Type B pancreatic cell (in vitro differentiated cells): ENCODE measurements around the gene CIPC. TPM values are rescaled to one million over a fixed set of nuclear protein-coding genes. Genes with fewer than 3 reads are reported as not detected.

Experiments
- DNase-seq: peaks from one replicate; pipeline ENCODE4 v3.0.0; 2021; ENCODE audit warnings: mixed read lengths; ENCODE audit not compliant: unreplicated experiment; ENCODE audit errors: extremely low spot score
- H3K27ac Mint-ChIP-seq: 2 replicates; pipeline ENCODE4 v1.8.0; 2021; ENCODE audit warnings: mild to moderate bottlenecking, mixed read lengths
- H3K27me3 Mint-ChIP-seq: 2 replicates; pipeline ENCODE4 v1.8.0; 2021; ENCODE audit warnings: mixed read lengths
- H3K36me3 Mint-ChIP-seq: 2 replicates; pipeline ENCODE4 v1.8.0; 2021; ENCODE audit warnings: mixed read lengths
- H3K4me1 Mint-ChIP-seq: one replicate; pipeline ENCODE4 v1.8.0; 2021; ENCODE audit warnings: mixed read lengths; ENCODE audit not compliant: unreplicated experiment
- H3K4me3 Mint-ChIP-seq: 2 replicates; pipeline ENCODE4 v1.8.0; 2021; ENCODE audit warnings: mild to moderate bottlenecking, mixed read lengths
- H3K9me3 Mint-ChIP-seq: 2 replicates; pipeline ENCODE4 v1.8.0; 2021; ENCODE audit warnings: mixed read lengths
- CTCF ChIP-seq: fragments of 200-600 bp; sonication (generic); conservative IDR thresholded peaks from 2 replicates; pipeline ENCODE4 v1.5.0; 2021; ENCODE audit warnings: antibody characterized with exemption, mild to moderate bottlenecking
- total RNA-seq: library from RNA; stranded (reverse); gene quantifications from 2 replicates; pipeline ENCODE4 v1.2.1, GENCODE V29; 2021; ENCODE audit warnings: low replicate concordance

Gene CIPC
- total RNA-seq, 1 donor from 2014 or later: 27.2 TPM

- Mint-ChIP-seq H3K27ac (peak overlapping the region; percentile 98), H3K4me1 (peaks cover 30% of the 10 kb centered on the region), H3K27me3 (no peaks in the 10 kb centered on the region), H3K9me3 (no peaks in the 10 kb centered on the region), H3K36me3 (peaks cover 25% of the 10 kb centered on the region), H3K4me3 (peak overlapping the region; percentile 42)
- DNase-seq: no peak
- no peak for TF ChIP-seq CTCF
These were observed 11.6 kb downstream of the CIPC start for GRCh38 chr14:77109656-77110055.

GRCh38 chr14:77110286-77110685 is 12.2 kb downstream of the CIPC start:
- peaks cover 26% of the 10 kb centered on the region for H3K36me3 Mint-ChIP-seq
- H3K4me3 Mint-ChIP-seq: peak overlapping the region; percentile 42
- H3K27ac Mint-ChIP-seq: peak overlapping the region; percentile 98
- no peak for TF ChIP-seq CTCF
- peaks cover 24% of the 10 kb centered on the region for H3K4me1 Mint-ChIP-seq
- H3K9me3 Mint-ChIP-seq: no peaks in the 10 kb centered on the region
- DNase-seq: no peak
- no peaks in the 10 kb centered on the region for H3K27me3 Mint-ChIP-seq

- H3K4me1 Mint-ChIP-seq: peaks cover 22% of the 10 kb centered on the region
These were observed 13.0 kb downstream of the CIPC start for GRCh38 chr14:77111021-77111420.

GRCh38 chr14:77113644-77114043 is 15.6 kb downstream of the CIPC start:
- DNase-seq: no peak
- Mint-ChIP-seq H3K27me3 (no peaks in the 10 kb centered on the region), H3K4me3 (no peak overlapping the region), H3K27ac (peak overlapping the region; percentile 56), H3K9me3 (no peaks in the 10 kb centered on the region), H3K4me1 (peaks cover 22% of the 10 kb centered on the region), H3K36me3 (peaks cover 28% of the 10 kb centered on the region)
- TF ChIP-seq CTCF: no peak

More at GRCh38 chr14:77111021-77111420, 13.0 kb downstream of the CIPC start:
- DNase-seq: no peak
- no peaks in the 10 kb centered on the region for H3K27me3 Mint-ChIP-seq
- peak overlapping the region; percentile 75 for H3K4me3 Mint-ChIP-seq
- H3K27ac Mint-ChIP-seq: peak overlapping the region; percentile 98
- no peak for TF ChIP-seq CTCF
- H3K36me3 Mint-ChIP-seq: peaks cover 27% of the 10 kb centered on the region
- H3K9me3 Mint-ChIP-seq: no peaks in the 10 kb centered on the region

GRCh38 chr14:77114609-77115008 is 16.6 kb downstream of the CIPC start:
- TF ChIP-seq CTCF: no peak
- Mint-ChIP-seq H3K27me3 (no peaks in the 10 kb centered on the region), H3K36me3 (peaks cover 24% of the 10 kb centered on the region), H3K4me1 (peaks cover 22% of the 10 kb centered on the region), H3K4me3 (no peak overlapping the region), H3K9me3 (no peaks in the 10 kb centered on the region), H3K27ac (no peak overlapping the region)
- DNase-seq: no peak

GRCh38 chr14:77116172-77116817 is 18.2 kb downstream of the CIPC start:
- Mint-ChIP-seq H3K9me3 (no peaks in the 10 kb centered on the region), H3K27me3 (no peaks in the 10 kb centered on the region), H3K36me3 (peaks cover 29% of the 10 kb centered on the region), H3K4me3 (no peak overlapping the region), H3K27ac (peak overlapping the region; percentile 18), H3K4me1 (peaks cover 10% of the 10 kb centered on the region)
- no peak for DNase-seq
- no peak for TF ChIP-seq CTCF
